Measurements from ENCODE around the gene FBXW7. TPM values are rescaled to one million over a fixed set of nuclear protein-coding genes. Genes with fewer than 3 reads are reported as not detected.

FBXW7 gene
- total and polyA plus RNA-seq, 2 donors (not counting 1 experiment from before 2014, with no cell fraction given) = 16.3 to 68.7 TPM

GRCh38 chr4:152563209-152563608, 27.3 kb upstream of the FBXW7 start:
- Histone ChIP-seq H3K4me1 (ENCODE audit: control insufficient read depth, extremely low read depth, insufficient read depth, low read length) (no peaks in the 10 kb centered on the region), H2AFZ (ENCODE audit: low read length) (no peak overlapping the region), H3K4me2 (ENCODE audit: extremely low read depth, insufficient read depth, low read length) (no peak overlapping the region), H3K27ac (ENCODE audit: insufficient read depth, low read length) (no peak overlapping the region), H3K36me3 (ENCODE audit: control insufficient read depth, insufficient read depth, low read length) (no peaks in the 10 kb centered on the region), H3K4me3 (replicated peaks in 1 of 4; ENCODE audit: control extremely low read depth in 1 of 4, insufficient read depth in 1 of 4, low read depth in 3 of 4, low read length in 4 of 4) (no peak overlapping the region), H4K20me1 (ENCODE audit: control insufficient read depth, extremely low read depth, insufficient read depth, low read length) (no peaks in the 10 kb centered on the region), H3K9ac (ENCODE audit: insufficient read depth, low read length) (no peak overlapping the region), H3K27me3 (ENCODE audit: control insufficient read depth, insufficient read depth, low read length) (no peaks in the 10 kb centered on the region), H3K9me3 (ENCODE audit: control insufficient read depth, insufficient read depth, low read depth, low read length) (no peaks in the 10 kb centered on the region), H3K79me2 (ENCODE audit: control insufficient read depth, insufficient read depth, low read length) (no peaks in the 10 kb centered on the region)
- TF ChIP-seq CTCF (conservative IDR thresholded peaks at IDR 0.05 in 1 of 2, IDR thresholded peaks at IDR 0.05 in 1 of 2; ENCODE audit: low read depth in 1 of 2, low read length in 2 of 2) (no peak), EZH2 (IDR thresholded peaks at IDR 0.05; ENCODE audit: low read length, missing control alignments) (no peak)
- DNase-seq (ENCODE audit: low read depth in 2 of 2) = no peak

GRCh38 chr4:152559641-152560040, 23.7 kb upstream of the FBXW7 start:
- Histone ChIP-seq H3K9me3 (ENCODE audit: control insufficient read depth, insufficient read depth, low read depth, low read length) (no peaks in the 10 kb centered on the region), H2AFZ (ENCODE audit: low read length) (no peak overlapping the region), H3K9ac (ENCODE audit: insufficient read depth, low read length) (no peak overlapping the region), H3K27ac (ENCODE audit: insufficient read depth, low read length) (no peak overlapping the region), H3K4me1 (ENCODE audit: control insufficient read depth, extremely low read depth, insufficient read depth, low read length) (no peaks in the 10 kb centered on the region), H3K79me2 (ENCODE audit: control insufficient read depth, insufficient read depth, low read length) (no peaks in the 10 kb centered on the region), H3K4me3 (replicated peaks in 1 of 4; ENCODE audit: control extremely low read depth in 1 of 4, insufficient read depth in 1 of 4, low read depth in 3 of 4, low read length in 4 of 4) (no peak overlapping the region), H3K36me3 (ENCODE audit: control insufficient read depth, insufficient read depth, low read length) (no peaks in the 10 kb centered on the region), H4K20me1 (ENCODE audit: control insufficient read depth, extremely low read depth, insufficient read depth, low read length) (no peaks in the 10 kb centered on the region), H3K4me2 (ENCODE audit: extremely low read depth, insufficient read depth, low read length) (no peak overlapping the region), H3K27me3 (ENCODE audit: control insufficient read depth, insufficient read depth, low read length) (no peaks in the 10 kb centered on the region)
- no peak for DNase-seq (ENCODE audit: low read depth in 2 of 2)
- no peak for TF ChIP-seq EZH2 (IDR thresholded peaks at IDR 0.05; ENCODE audit: low read length, missing control alignments)
- TF ChIP-seq CTCF (conservative IDR thresholded peaks at IDR 0.05 in 1 of 2, IDR thresholded peaks at IDR 0.05 in 1 of 2; ENCODE audit: low read depth in 1 of 2, low read length in 2 of 2) = no peak

DNA sequence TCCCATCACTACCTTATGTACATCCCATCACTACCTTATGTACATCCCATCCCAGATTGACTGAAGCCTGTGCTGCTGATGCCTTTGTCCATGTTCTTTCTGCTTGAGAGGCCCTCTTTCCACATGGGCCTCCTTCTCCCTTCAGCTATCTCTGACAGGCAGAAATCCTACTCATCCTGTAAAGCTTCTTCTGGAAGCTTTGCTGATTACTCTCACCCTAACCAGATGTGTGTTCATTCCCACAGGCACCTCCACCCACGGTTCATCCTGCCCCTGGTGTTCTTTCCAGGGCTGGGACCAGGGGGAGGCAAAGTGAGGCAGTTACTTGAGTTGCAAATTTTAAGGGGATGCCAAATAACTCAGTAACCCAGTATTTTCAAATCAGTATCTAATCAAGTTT, 22.5 kb upstream of the FBXW7 start:
- H3K9me3 ChIP-seq (ENCODE audit: control insufficient read depth, insufficient read depth, low read depth, low read length) = no peaks in the 10 kb centered on the region
- H3K27me3 ChIP-seq (ENCODE audit: control insufficient read depth, insufficient read depth, low read length) = no peaks in the 10 kb centered on the region
- no peak overlapping the region for H3K27ac ChIP-seq (ENCODE audit: insufficient read depth, low read length)
- H3K36me3 ChIP-seq (ENCODE audit: control insufficient read depth, insufficient read depth, low read length) = no peaks in the 10 kb centered on the region
- H2AFZ ChIP-seq (ENCODE audit: low read length) = no peak overlapping the region
- no peaks in the 10 kb centered on the region for H4K20me1 ChIP-seq (ENCODE audit: control insufficient read depth, extremely low read depth, insufficient read depth, low read length)
- DNase-seq (ENCODE audit: low read depth in 2 of 2) = no peak
- H3K4me3 ChIP-seq (replicated peaks in 1 of 4; ENCODE audit: control extremely low read depth in 1 of 4, insufficient read depth in 1 of 4, low read depth in 3 of 4, low read length in 4 of 4) = no peak overlapping the region
- H3K4me2 ChIP-seq (ENCODE audit: extremely low read depth, insufficient read depth, low read length) = no peak overlapping the region
- no peak overlapping the region for H3K9ac ChIP-seq (ENCODE audit: insufficient read depth, low read length)
- H3K79me2 ChIP-seq (ENCODE audit: control insufficient read depth, insufficient read depth, low read length) = no peaks in the 10 kb centered on the region
- TF ChIP-seq CTCF (conservative IDR thresholded peaks at IDR 0.05 in 1 of 2, IDR thresholded peaks at IDR 0.05 in 1 of 2; ENCODE audit: low read depth in 1 of 2, low read length in 2 of 2) (no peak), EZH2 (IDR thresholded peaks at IDR 0.05; ENCODE audit: low read length, missing control alignments) (no peak)
- no peaks in the 10 kb centered on the region for H3K4me1 ChIP-seq (ENCODE audit: control insufficient read depth, extremely low read depth, insufficient read depth, low read length)
